K562 (cell line): ENCODE data around the gene ZSWIM4. TPM values are rescaled to one million over a fixed set of nuclear protein-coding genes. Genes with fewer than 3 reads are reported as not detected.

Experiments used
- ATAC-seq: fragments of 200-7000 bp; cut with Tn5 transposase; 3 replicates; pipeline ENCODE4 v1.9.1; 2020; ENCODE audit warnings: moderate library complexity
- BruUV-seq: library from RNA; stranded (reverse); fragments of 400-500 nt; replicated peaks from 2 replicates; lab custom pipeline; 2021; lab: Mats Ljungman, UMichigan
- CTCF ChIA-PET: fragments of 300-600 bp; formaldehyde crosslinking; extraction: SDS; loops from one replicate; lab custom pipeline; 2021; ENCODE audit warnings: low intra/inter-chr PET ratio; lab: Yijun Ruan, JAX
- POLR2A ChIA-PET: fragments of 300-600, 350-650 bp; sonication (Branson Sonifier 250); formaldehyde crosslinking; extraction: SDS; loops from one replicate; lab custom pipeline; 2021; ENCODE audit warnings: antibody characterized with exemption, inconsistent platforms; lab: Yijun Ruan, JAX
- DNase-seq, 4 experiments: peaks; one replicate each; pipeline versions ENCODE4 v3.0.0 to v3.0.0-alpha.2; 2011 to 2018; ENCODE audit warnings: low spot score in 3 of 4, mixed read lengths in 3 of 4; ENCODE audit errors: extremely low read depth in 1 of 4
- FAIRE-seq: peaks from 2 replicates; lab custom pipeline; 2011; peaks lifted over from hg19 to GRCh38; lab: Jason Lieb, UNC
- H2AFZ ChIP-seq: 2 replicates; pipeline ENCODE4 v1.6.0; 2011; ENCODE audit warnings: low read depth, low read length, control low read depth, inconsistent platforms
- H3K27ac ChIP-seq: fragments of 200-600 bp; 3 replicates; pipeline ENCODE4 v1.8.0; 2011; ENCODE audit warnings: low read depth, mild to moderate bottlenecking, control low read depth, inconsistent platforms, low read length, moderate library complexity, mixed read lengths; ENCODE audit errors: extremely low read depth
- H3K27me3 ChIP-seq, 2 experiments: fragments of 300-600 bp in 1 of 2; 2 replicates in 1 of 2; 3 replicates in 1 of 2; pipeline versions ENCODE4 v1.6.0 to v1.8.0; 2011; ENCODE audit warnings: inconsistent platforms in 2 of 2, low read length in 2 of 2, mild to moderate bottlenecking in 1 of 2, mixed read lengths in 1 of 2, moderate library complexity in 1 of 2; ENCODE audit not compliant: control insufficient read depth in 2 of 2, insufficient read depth in 2 of 2
- H3K36me3 ChIP-seq: fragments of 300-600 bp; 3 replicates; pipeline ENCODE4 v1.8.0; 2011; ENCODE audit warnings: mild to moderate bottlenecking, low read length, inconsistent platforms; ENCODE audit not compliant: control insufficient read depth, insufficient read depth
- H3K4me1 ChIP-seq, 2 experiments: fragments of 200-600 bp in 1 of 2; replicated peaks in 1 of 2; 2 replicates in 1 of 2; 3 replicates in 1 of 2; pipeline versions ENCODE4 v1.5.1 to v1.8.0; 2011; ENCODE audit warnings: inconsistent platforms in 2 of 2, low read length in 2 of 2, mild to moderate bottlenecking in 1 of 2, mixed read lengths in 1 of 2, moderate library complexity in 1 of 2; ENCODE audit not compliant: control insufficient read depth in 2 of 2, insufficient read depth in 2 of 2
- H3K4me2 ChIP-seq: 2 replicates; pipeline ENCODE4 v1.6.1; 2011; ENCODE audit warnings: low read length, control low read depth, inconsistent platforms, mixed read lengths; ENCODE audit not compliant: insufficient read depth
- H3K4me3 ChIP-seq: fragments of 200-600 bp; sonication (generic), shearing (Covaris generic); 2 replicates; pipeline ENCODE4 v1.5.1; 2016; ENCODE audit warnings: control low read depth, inconsistent platforms
- H3K79me2 ChIP-seq: fragments of 200-600 bp; 3 replicates; pipeline ENCODE4 v1.8.0; 2011; ENCODE audit warnings: low read length, inconsistent platforms; ENCODE audit not compliant: control insufficient read depth, insufficient read depth
- H3K9ac ChIP-seq, 2 experiments: 2 replicates each; pipeline versions ENCODE4 v1.6.0 to v1.6.1; 2011; ENCODE audit warnings: low read depth in 2 of 2, low read length in 2 of 2, control low read depth in 1 of 2, inconsistent platforms in 1 of 2, mild to moderate bottlenecking in 1 of 2, mixed read lengths in 1 of 2; ENCODE audit not compliant: insufficient read depth in 1 of 2
- H3K9me1 ChIP-seq: one replicate; pipeline ENCODE4 v1.6.0; 2011; ENCODE audit warnings: inconsistent platforms, mild to moderate bottlenecking, low read length, moderate library complexity; ENCODE audit not compliant: control insufficient read depth, insufficient read depth
- H3K9me3 ChIP-seq: replicated peaks from 2 replicates; pipeline ENCODE4 v1.5.1; 2011; ENCODE audit warnings: low read depth, low read length, inconsistent platforms; ENCODE audit not compliant: control insufficient read depth, insufficient read depth
- H4K20me1 ChIP-seq: replicated peaks from 2 replicates; pipeline ENCODE4 v1.6.1; 2011; ENCODE audit warnings: low read length, inconsistent platforms, mixed read lengths; ENCODE audit not compliant: control insufficient read depth, insufficient read depth
- ATF1 ChIP-seq, 2 experiments: fragments of 450-650 bp in 1 of 2; IDR thresholded peaks; 2 replicates each; pipeline ENCODE4 v1.6.1; 2016; ENCODE audit warnings: missing compliant biosample characterization in 1 of 2, missing genetic modification characterization in 1 of 2
- CHD2 ChIP-seq: IDR thresholded peaks from 2 replicates; pipeline ENCODE4 v1.6.1; 2011; ENCODE audit warnings: low read depth, low read length
- ETV1 ChIP-seq: fragments of 450-650 bp; conservative IDR thresholded peaks from 2 replicates; pipeline ENCODE4 v1.6.1; 2016; ENCODE audit warnings: missing genetic modification characterization, control low read depth, low read depth, missing compliant biosample characterization
- IRF2 ChIP-seq: sonication (generic); formaldehyde crosslinking; IDR thresholded peaks from 2 replicates; pipeline ENCODE4 v1.8.1; 2022; ENCODE audit warnings: mild to moderate bottlenecking, missing genetic modification reagents
- KLF6 ChIP-seq: fragments of 250-450 bp; sonication (Bioruptor Pico); IDR thresholded peaks from 2 replicates; pipeline ENCODE4 v1.4.0; 2020; ENCODE audit warnings: mild to moderate bottlenecking, moderate library complexity, borderline replicate concordance
- NCOR1 ChIP-seq: fragments of 450-650 bp; IDR thresholded peaks from 2 replicates; pipeline ENCODE4 v1.6.1; 2016; ENCODE audit warnings: mild to moderate bottlenecking, moderate library complexity
- TBP ChIP-seq: optimal IDR thresholded peaks from 2 replicates; pipeline ENCODE3; 2011; ENCODE audit warnings: low read depth, low read length, improper control_type of control experiment
- THRA ChIP-seq: fragments of 450-650 bp; IDR thresholded peaks from 2 replicates; pipeline ENCODE4 v1.6.1; 2017; ENCODE audit warnings: mild to moderate bottlenecking, moderate library complexity
- ZBTB33 ChIP-seq: sonication (generic); formaldehyde crosslinking; IDR thresholded peaks from 2 replicates; pipeline ENCODE4 v1.8.1; 2023; ENCODE audit warnings: mild to moderate bottlenecking, missing genetic modification reagents
- ZBTB43 ChIP-seq: sonication (generic); formaldehyde crosslinking; IDR thresholded peaks from 2 replicates; pipeline ENCODE4 v1.8.0; 2023; ENCODE audit warnings: mild to moderate bottlenecking, missing genetic modification reagents
- ZBTB9 ChIP-seq: fragments of 450-650 bp; formaldehyde crosslinking; IDR thresholded peaks from 2 replicates; pipeline ENCODE4 v1.4.0; 2020; ENCODE audit warnings: mild to moderate bottlenecking, moderate library complexity
- ZNF124 ChIP-seq: sonication (generic); formaldehyde crosslinking; IDR thresholded peaks from 2 replicates; pipeline ENCODE4 v1.8.1; 2022; ENCODE audit warnings: missing genetic modification reagents
- ZNF212 ChIP-seq: fragments of 450-650 bp; formaldehyde crosslinking; IDR thresholded peaks from 2 replicates; pipeline ENCODE4 v1.4.0; 2020; ENCODE audit warnings: mild to moderate bottlenecking
- ZNF24 ChIP-seq: fragments of 450-650 bp; IDR thresholded peaks from 2 replicates; pipeline ENCODE4 v1.6.1; 2016
- ZSCAN32 ChIP-seq: fragments of 450-650 bp; formaldehyde crosslinking; IDR thresholded peaks from 2 replicates; pipeline ENCODE4 v1.4.0; 2020; ENCODE audit warnings: mild to moderate bottlenecking, moderate library complexity
- WGBS: fragments of 100-300 bp; shearing (Covaris generic); methylation state at CpG from one replicate; pipeline ENCODE4 v1.1.6; 2016; ENCODE audit warnings: low coverage, mixed read lengths; ENCODE audit not compliant: insufficient coverage; ENCODE audit errors: missing lambda C conversion rate; 5-methylcytosine and 5-hydroxymethylcytosine counted together
- in situ Hi-C: fragments of 300-500 bp; cut with MboI; formaldehyde crosslinking; loops from 4 replicates; pipeline ENCODE4 v1.15.0; 2018; ENCODE audit warnings: inconsistent platforms, mixed read lengths
- intact Hi-C: fragments of 100-400 bp; cut with micrococcal nuclease; formaldehyde crosslinking; loops from 2 replicates; pipeline ENCODE4 v1.14.2; 2022
- polyA plus RNA-seq, 8 experiments: library from polyadenylated mRNA; depleted of rRNA in 4 of 8; stranded (reverse) in 5 of 8; unstranded in 3 of 8; fragments of >200 nt; fragmentation: Nextera tagmentation in 2 of 8; fragmentation: Illumina TruSeq in 1 of 8; extraction: Ambion mirVana in 2 of 8; extraction: Trizol in 1 of 8; gene quantifications; 2 replicates each; pipeline versions ENCODE4 v1.2.1 to v1.2.3, GENCODE V29; 2011 to 2014; ENCODE audit warnings: inconsistent platforms in 1 of 8, missing spikeins in 1 of 8
- total RNA-seq, 7 experiments: library from RNA; depleted of rRNA in 6 of 7; stranded (reverse); fragments of >200 nt in 6 of 7; fragmentation: Illumina TruSeq in 2 of 7; extraction: Trizol in 2 of 7; gene quantifications; 2 replicates each; pipeline versions ENCODE4 v1.2.1 to v1.2.3, GENCODE V29; 2011 to 2021; ENCODE audit warnings: low replicate concordance in 1 of 7

The ZSWIM4 gene
- total and polyA plus RNA-seq, 9 of the 15 experiments (the other 6 are each of a cell fraction or from before 2014, with no cell fraction given) = 0.25 to 3.7 (median 0.79) TPM; not detected in 2

GRCh38 chr19:13839130-13839937 lies 44.1 kb downstream of the ZSWIM4 start:
- H3K4me2 ChIP-seq = peak overlapping the region; percentile 92
- peaks cover 28% of the 10 kb centered on the region; the same call in 2 of the 3 replicates for H3K36me3 ChIP-seq
- peaks cover 70% of the 10 kb centered on the region for H3K79me2 ChIP-seq
- peak overlapping the region; percentile 77 for H2AFZ ChIP-seq
- CTCF ChIA-PET = no interaction called here
- peak overlapping the region; percentile 97 for H3K27ac ChIP-seq
- peaks cover 37 to 82% of the 10 kb centered on the region in 2 experiments for H3K4me1 ChIP-seq
- in situ Hi-C loops (no loop called here), intact Hi-C loops (no loop called here)
- under 1% methylated on average over 29 of the region's 36 CpGs for WGBS
- peak; percentile 82 for ATAC-seq
- no peaks in the 10 kb centered on the region for H3K27me3 ChIP-seq
- TSS peak; percentile 87 for BruUV-seq
- peak; percentile 98 for FAIRE-seq
- peak overlapping the region; percentile 72 for H3K4me3 ChIP-seq
- peak; percentile 69 to 92 (median 78) for DNase-seq
- H3K9me1 ChIP-seq = no peaks in the 10 kb centered on the region
- 0 out of 2 replicates have a peak, but pooled peaks cover 3% of the 10 kb centered on the region for H4K20me1 ChIP-seq
- POLR2A ChIA-PET = interaction anchor here (0.5 to 1.5 kb wide), 9 partner anchors 8 to 1082 kb away, joined by 3 to 5 read pairs (median 3); a partner anchor contains a TSS
- peak overlapping the region; percentile 91 to 98 for H3K9ac ChIP-seq
- H3K9me3 ChIP-seq = no peaks in the 10 kb centered on the region
- peak; percentile 36; the same call in 1 of the 2 replicates for TF ChIP-seq NCOR1
- no peak for TF ChIP-seq ATF1 (CRISPR knock-in tag; IDR thresholded peaks at IDR 0.05)
- TF ChIP-seq ATF1 (tag; IDR thresholded peaks at IDR 0.05) = peak; percentile 53; the same call in 1 of the 2 replicates
- TF ChIP-seq TBP = no peak
- peak; percentile 96 for TF ChIP-seq ETV1 (tag)
- peak; percentile 77 for TF ChIP-seq ZBTB9
- peak; percentile 64; the same call in 1 of the 2 replicates for TF ChIP-seq ZNF124
- TF ChIP-seq ZNF24 = no peak
- TF ChIP-seq ZBTB43 (CRISPR knock-in tag) = no peak
- TF ChIP-seq ZBTB33 (CRISPR knock-in tag) = no peak; the same call in 1 of the 2 replicates
- TF ChIP-seq ZSCAN32 = no peak
- TF ChIP-seq IRF2 = peak; percentile 75; the same call in 1 of the 2 replicates
- 0 out of 2 replicates have a peak, but pooled peaks have one; percentile 54 for TF ChIP-seq KLF6 (CRISPR knock-in tag)
- no peak for TF ChIP-seq THRA
- 0 out of 2 replicates have a peak, but pooled peaks have one; percentile 22 for TF ChIP-seq CHD2
- no peak for TF ChIP-seq ZNF212
